ENCODE results near the gene GNPAT.

GNPAT gene

GRCh38 chr1:231278100-231278790 lies 37.2 kb downstream of the GNPAT start:
- no peak overlapping the region for H3K27ac ChIP-seq (ENCODE audit: low read length)
- no peaks in the 10 kb centered on the region for H3K4me1 ChIP-seq (ENCODE audit: low read length)

DNA sequence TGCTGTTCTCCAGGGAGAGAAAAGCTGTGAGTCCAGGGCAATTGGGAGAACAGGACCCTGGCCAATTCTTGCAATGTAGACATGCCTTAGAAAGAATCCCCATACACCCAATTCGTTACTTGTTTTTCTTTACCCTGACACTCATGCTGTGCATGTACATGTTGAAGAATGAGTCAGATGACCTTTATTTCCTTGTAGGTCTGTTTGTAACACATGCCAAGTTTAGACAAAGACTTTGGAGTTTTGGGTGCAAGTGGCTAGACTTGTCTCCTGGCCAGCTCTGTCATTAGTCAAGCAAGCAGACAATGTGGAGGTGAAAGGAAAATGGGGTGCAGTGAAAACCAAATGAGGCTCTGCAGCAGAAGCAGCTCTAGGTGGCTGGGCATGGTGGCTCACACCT lies 38.1 kb downstream of the GNPAT start:
- Histone ChIP-seq H2AFZ (ENCODE audit: low read depth, low read length) (no peak overlapping the region), H3K79me2 (ENCODE audit: low read length) (no peaks in the 10 kb centered on the region), H3K27ac (ENCODE audit: low read length) (no peak overlapping the region), H3K9me3 (ENCODE audit: insufficient read depth, low read length) (no peaks in the 10 kb centered on the region), H3K4me3 (ENCODE audit: low read length) (no peak overlapping the region), H3K9ac (ENCODE audit: low read length) (no peak overlapping the region), H4K20me1 (ENCODE audit: insufficient read depth, low read length) (no peaks in the 10 kb centered on the region), H3K27me3 (ENCODE audit: low read depth, low read length) (no peaks in the 10 kb centered on the region), H3K4me1 (ENCODE audit: low read length) (no peaks in the 10 kb centered on the region), H3K4me2 (ENCODE audit: low read length) (no peak overlapping the region), H3K36me3 (replicated peaks; ENCODE audit: low read depth, low read length) (peaks cover 40% of the 10 kb centered on the region)
- TF ChIP-seq CTCF (IDR thresholded peaks at IDR 0.05; ENCODE audit: low read depth, low read length) (no peak), EZH2phosphoT487 (IDR thresholded peaks at IDR 0.05; ENCODE audit: low read depth) (no peak)

More at GRCh38 chr1:231278100-231278790, 37.2 kb downstream of the GNPAT start:
- Histone ChIP-seq H3K4me3 (ENCODE audit: low read length) (no peak overlapping the region), H2AFZ (ENCODE audit: low read depth, low read length) (no peak overlapping the region), H3K9ac (ENCODE audit: low read length) (no peak overlapping the region), H3K36me3 (replicated peaks; ENCODE audit: low read depth, low read length) (peaks cover 47% of the 10 kb centered on the region), H3K4me2 (ENCODE audit: low read length) (no peak overlapping the region), H3K79me2 (ENCODE audit: low read length) (no peaks in the 10 kb centered on the region), H3K9me3 (ENCODE audit: insufficient read depth, low read length) (no peaks in the 10 kb centered on the region), H3K27me3 (ENCODE audit: low read depth, low read length) (no peaks in the 10 kb centered on the region), H4K20me1 (ENCODE audit: insufficient read depth, low read length) (no peaks in the 10 kb centered on the region)
- no peak for TF ChIP-seq CTCF (IDR thresholded peaks at IDR 0.05; ENCODE audit: low read depth, low read length)
- no peak for TF ChIP-seq EZH2phosphoT487 (IDR thresholded peaks at IDR 0.05; ENCODE audit: low read depth)

DNA sequence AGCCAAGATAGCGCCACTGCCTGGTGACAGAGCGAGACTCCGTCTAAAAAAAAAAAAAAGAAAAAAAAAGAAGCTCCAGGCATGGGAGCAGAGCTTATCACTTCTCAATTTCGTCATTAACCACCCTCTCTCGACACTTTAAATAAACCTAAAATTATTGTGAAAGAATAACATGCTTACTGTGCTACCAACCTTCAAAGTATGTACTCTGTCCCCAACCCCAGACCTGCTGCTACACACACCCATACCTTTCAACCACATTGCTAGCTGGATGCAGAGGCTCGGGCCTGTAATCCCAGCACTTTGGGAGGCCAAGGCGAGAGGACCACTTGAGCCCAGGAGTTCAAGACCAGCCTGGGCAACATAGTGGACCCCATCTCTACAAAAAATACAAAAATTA lies 38.7 kb downstream of the GNPAT start:
- Histone ChIP-seq H3K9ac (ENCODE audit: low read length) (no peak overlapping the region), H3K36me3 (replicated peaks; ENCODE audit: low read depth, low read length) (peaks cover 34% of the 10 kb centered on the region), H3K27me3 (ENCODE audit: low read depth, low read length) (no peaks in the 10 kb centered on the region), H3K27ac (ENCODE audit: low read length) (no peak overlapping the region), H3K4me1 (ENCODE audit: low read length) (no peaks in the 10 kb centered on the region), H4K20me1 (ENCODE audit: insufficient read depth, low read length) (no peaks in the 10 kb centered on the region), H3K4me3 (ENCODE audit: low read length) (no peak overlapping the region), H3K9me3 (ENCODE audit: insufficient read depth, low read length) (no peaks in the 10 kb centered on the region), H3K4me2 (ENCODE audit: low read length) (no peak overlapping the region), H2AFZ (ENCODE audit: low read depth, low read length) (no peak overlapping the region), H3K79me2 (ENCODE audit: low read length) (no peaks in the 10 kb centered on the region)
- TF ChIP-seq CTCF (IDR thresholded peaks at IDR 0.05; ENCODE audit: low read depth, low read length): no peak
- no peak for TF ChIP-seq EZH2phosphoT487 (IDR thresholded peaks at IDR 0.05; ENCODE audit: low read depth)

DNA sequence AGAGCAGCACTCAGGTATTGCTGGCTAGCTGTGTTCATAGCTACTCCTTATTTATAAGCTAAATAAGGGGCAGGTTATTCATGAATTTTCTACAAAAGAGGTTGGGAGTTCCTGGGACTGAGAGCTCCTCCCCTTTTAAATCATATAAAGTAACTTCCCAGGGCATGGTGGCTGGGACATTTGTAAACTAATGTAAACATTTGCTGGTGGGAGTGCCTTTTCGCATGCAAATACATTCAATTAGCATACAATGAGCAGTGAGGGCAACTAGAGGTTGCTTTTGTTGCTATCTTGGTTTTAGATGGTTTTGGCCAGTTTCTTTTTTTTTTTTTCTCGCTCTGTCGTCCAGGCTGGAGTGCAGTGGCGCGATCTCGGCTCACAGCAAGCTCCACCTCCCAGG lies 43.4 kb downstream of the GNPAT start:
- no peak overlapping the region for H3K4me2 ChIP-seq (ENCODE audit: low read length)
- no peak overlapping the region for H2AFZ ChIP-seq (ENCODE audit: low read depth, low read length)
- TF ChIP-seq EZH2phosphoT487 (IDR thresholded peaks at IDR 0.05; ENCODE audit: low read depth): no peak
- no peak for TF ChIP-seq CTCF (IDR thresholded peaks at IDR 0.05; ENCODE audit: low read depth, low read length)
- H3K36me3 ChIP-seq (replicated peaks; ENCODE audit: low read depth, low read length): no peaks in the 10 kb centered on the region
- H3K27ac ChIP-seq (ENCODE audit: low read length): no peak overlapping the region
- no peak overlapping the region for H3K9ac ChIP-seq (ENCODE audit: low read length)
- H3K4me1 ChIP-seq (ENCODE audit: low read length): no peaks in the 10 kb centered on the region
- H3K27me3 ChIP-seq (ENCODE audit: low read depth, low read length): no peaks in the 10 kb centered on the region
- no peaks in the 10 kb centered on the region for H4K20me1 ChIP-seq (ENCODE audit: insufficient read depth, low read length)
- H3K79me2 ChIP-seq (ENCODE audit: low read length): no peaks in the 10 kb centered on the region
- H3K9me3 ChIP-seq (ENCODE audit: insufficient read depth, low read length): no peaks in the 10 kb centered on the region
- no peak overlapping the region for H3K4me3 ChIP-seq (ENCODE audit: low read length)

All from OCI-LY3 (cell line).